Measurements from ENCODE around the gene FCRL5. TPM values are rescaled to one million over a fixed set of nuclear protein-coding genes. Genes with fewer than 3 reads are reported as not detected.

The FCRL5 gene
- total RNA-seq, 1 donor from 2014 or later, result not detected

DNA sequence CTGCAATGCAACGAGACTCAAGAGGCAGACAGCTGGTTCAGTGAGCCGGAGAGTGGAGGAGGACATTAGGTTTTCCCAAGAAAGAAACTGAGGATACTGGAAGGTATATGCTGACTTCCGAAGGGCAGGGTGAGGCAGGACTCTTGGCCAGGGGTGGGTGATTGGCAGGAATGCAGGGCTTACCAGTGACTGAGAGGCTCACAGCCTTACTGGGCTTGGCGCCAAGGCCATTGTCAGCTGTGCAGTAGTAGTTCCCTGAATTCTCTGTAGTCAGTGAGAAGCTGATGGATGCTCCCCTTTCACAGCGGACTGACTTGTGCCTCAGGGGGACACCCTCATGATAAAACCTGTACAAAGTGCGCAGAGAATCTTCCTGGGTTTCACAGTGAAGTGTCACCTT lies 9.6 kb downstream of the FCRL5 start:
- intact Hi-C loops (cut with micrococcal nuclease), result no loop called here
- no peak for TF ChIP-seq CTCF (IDR thresholded peaks at IDR 0.05; ENCODE audit: borderline replicate concordance)
- DNase-seq, result peak; percentile 36

DNA sequence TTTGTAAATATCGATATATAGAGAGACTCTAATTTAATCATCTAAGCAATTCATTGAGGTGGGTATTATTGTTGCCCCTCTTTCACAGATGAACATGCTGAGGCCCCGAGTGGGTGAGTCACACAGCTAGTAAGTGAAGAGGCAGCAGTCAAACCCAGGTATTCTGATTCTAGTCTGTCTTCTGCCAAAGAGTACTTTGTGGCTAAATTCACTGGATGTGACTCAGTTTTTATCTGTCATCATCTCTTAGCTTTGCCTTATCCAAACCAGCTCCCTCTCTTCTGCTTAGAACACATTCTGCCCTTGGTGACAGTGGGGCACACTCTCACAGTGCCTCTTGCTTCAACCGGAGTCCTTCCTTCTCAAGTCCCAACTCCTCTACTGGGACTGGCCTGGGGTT lies 11.5 kb downstream of the FCRL5 start:
- H3K27ac ChIP-seq (replicated peaks), result no peak overlapping the region
- intact Hi-C loops (cut with micrococcal nuclease), result no loop called here
- H3K4me3 ChIP-seq, result no peak overlapping the region
- H3K27me3 ChIP-seq (ENCODE audit: low read depth), result peaks cover 44% of the 10 kb centered on the region
- no peaks in the 10 kb centered on the region for H3K36me3 ChIP-seq
- DNase-seq, result no peak
- H3K4me1 ChIP-seq, result no peaks in the 10 kb centered on the region
- no peaks in the 10 kb centered on the region for H3K9me3 ChIP-seq (replicated peaks)
- no peak for TF ChIP-seq CTCF (IDR thresholded peaks at IDR 0.05; ENCODE audit: borderline replicate concordance)

More for the DNA sequence above, 9.6 kb downstream of the FCRL5 start:
- Histone ChIP-seq H3K9me3 (replicated peaks) (no peaks in the 10 kb centered on the region), H3K4me1 (no peaks in the 10 kb centered on the region), H3K4me3 (no peak overlapping the region), H3K36me3 (no peaks in the 10 kb centered on the region), H3K27me3 (ENCODE audit: low read depth) (peaks cover 60% of the 10 kb centered on the region), H3K27ac (replicated peaks) (no peak overlapping the region)

DNA sequence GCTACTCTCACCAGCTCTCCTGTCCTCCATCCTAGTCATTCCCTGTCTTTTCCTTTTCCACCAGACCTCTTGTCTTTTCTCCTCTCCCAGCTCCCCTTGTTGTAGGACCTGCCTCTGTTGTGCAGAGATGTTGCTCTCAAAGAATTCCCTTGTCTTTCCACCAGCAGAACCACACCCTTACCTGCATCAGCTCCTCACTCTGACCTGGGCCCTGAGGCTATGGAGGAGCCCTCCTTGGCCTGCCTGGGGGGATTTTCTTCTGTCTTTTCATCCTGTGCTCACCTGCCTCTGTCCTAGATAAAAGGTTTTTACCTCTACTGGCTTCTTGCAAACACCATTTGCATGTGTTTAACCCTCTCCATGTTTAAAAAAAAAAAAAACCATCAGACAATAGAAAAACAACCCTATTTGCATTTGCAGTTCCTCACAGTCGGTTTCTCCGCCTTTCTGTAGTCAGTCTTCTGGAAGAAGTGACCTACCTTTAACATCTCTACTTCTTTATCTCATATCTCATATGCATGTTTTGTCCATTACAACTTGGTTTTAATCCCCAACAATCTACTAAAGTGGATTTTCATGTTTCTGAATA lies 12.1 kb downstream of the FCRL5 start:
- no peak overlapping the region for H3K4me3 ChIP-seq
- H3K36me3 ChIP-seq, result no peaks in the 10 kb centered on the region
- no peak for DNase-seq
- H3K4me1 ChIP-seq, result no peaks in the 10 kb centered on the region
- no peak for TF ChIP-seq CTCF (IDR thresholded peaks at IDR 0.05; ENCODE audit: borderline replicate concordance)
- no peak overlapping the region for H3K27ac ChIP-seq (replicated peaks)
- intact Hi-C loops (cut with micrococcal nuclease), result no loop called here
- H3K27me3 ChIP-seq (ENCODE audit: low read depth), result peaks cover 39% of the 10 kb centered on the region
- no peaks in the 10 kb centered on the region for H3K9me3 ChIP-seq (replicated peaks)

- intact Hi-C loops (cut with micrococcal nuclease), result no loop called here
Observed at GRCh38 chr1:157539568-157539967, 12.7 kb downstream of the FCRL5 start.

DNA sequence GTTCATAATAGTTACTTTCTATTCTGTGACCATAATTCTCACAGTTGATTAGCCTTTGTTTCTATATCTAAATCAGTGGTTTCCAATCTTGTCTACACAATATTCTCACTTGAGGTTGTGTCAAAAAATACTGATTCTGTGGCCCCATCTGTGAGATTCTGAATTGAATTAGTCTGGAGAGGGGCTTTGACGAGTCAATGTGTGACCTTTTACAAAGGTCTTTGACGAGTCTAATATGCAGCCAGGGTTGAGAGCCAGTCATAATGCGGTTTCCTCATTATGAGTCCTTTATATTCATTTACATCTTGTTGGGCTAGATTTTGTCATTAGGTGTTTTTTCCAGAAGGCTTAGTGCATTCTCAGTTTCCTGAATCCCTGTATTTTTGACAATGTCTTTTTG lies 19.7 kb downstream of the FCRL5 start:
- no peaks in the 10 kb centered on the region for H3K36me3 ChIP-seq
- TF ChIP-seq CTCF (IDR thresholded peaks at IDR 0.05; ENCODE audit: borderline replicate concordance), result no peak

More at GRCh38 chr1:157539568-157539967, 12.7 kb downstream of the FCRL5 start:
- TF ChIP-seq CTCF (IDR thresholded peaks at IDR 0.05; ENCODE audit: borderline replicate concordance), result no peak
- H3K4me1 ChIP-seq, result no peaks in the 10 kb centered on the region
- no peaks in the 10 kb centered on the region for H3K9me3 ChIP-seq (replicated peaks)
- H3K27me3 ChIP-seq (ENCODE audit: low read depth), result peaks cover 38% of the 10 kb centered on the region
- DNase-seq, result no peak
- H3K4me3 ChIP-seq, result no peak overlapping the region
- no peaks in the 10 kb centered on the region for H3K36me3 ChIP-seq
- no peak overlapping the region for H3K27ac ChIP-seq (replicated peaks)

More for the DNA sequence above, 19.7 kb downstream of the FCRL5 start:
- intact Hi-C loops (cut with micrococcal nuclease), result no loop called here
- DNase-seq, result no peak
- Histone ChIP-seq H3K27me3 (ENCODE audit: low read depth) (peaks cover 7% of the 10 kb centered on the region), H3K9me3 (replicated peaks) (no peaks in the 10 kb centered on the region), H3K4me1 (no peaks in the 10 kb centered on the region), H3K4me3 (no peak overlapping the region), H3K27ac (replicated peaks) (no peak overlapping the region)
